ENCODE results near the gene CACFD1.

Gene CACFD1

DNA sequence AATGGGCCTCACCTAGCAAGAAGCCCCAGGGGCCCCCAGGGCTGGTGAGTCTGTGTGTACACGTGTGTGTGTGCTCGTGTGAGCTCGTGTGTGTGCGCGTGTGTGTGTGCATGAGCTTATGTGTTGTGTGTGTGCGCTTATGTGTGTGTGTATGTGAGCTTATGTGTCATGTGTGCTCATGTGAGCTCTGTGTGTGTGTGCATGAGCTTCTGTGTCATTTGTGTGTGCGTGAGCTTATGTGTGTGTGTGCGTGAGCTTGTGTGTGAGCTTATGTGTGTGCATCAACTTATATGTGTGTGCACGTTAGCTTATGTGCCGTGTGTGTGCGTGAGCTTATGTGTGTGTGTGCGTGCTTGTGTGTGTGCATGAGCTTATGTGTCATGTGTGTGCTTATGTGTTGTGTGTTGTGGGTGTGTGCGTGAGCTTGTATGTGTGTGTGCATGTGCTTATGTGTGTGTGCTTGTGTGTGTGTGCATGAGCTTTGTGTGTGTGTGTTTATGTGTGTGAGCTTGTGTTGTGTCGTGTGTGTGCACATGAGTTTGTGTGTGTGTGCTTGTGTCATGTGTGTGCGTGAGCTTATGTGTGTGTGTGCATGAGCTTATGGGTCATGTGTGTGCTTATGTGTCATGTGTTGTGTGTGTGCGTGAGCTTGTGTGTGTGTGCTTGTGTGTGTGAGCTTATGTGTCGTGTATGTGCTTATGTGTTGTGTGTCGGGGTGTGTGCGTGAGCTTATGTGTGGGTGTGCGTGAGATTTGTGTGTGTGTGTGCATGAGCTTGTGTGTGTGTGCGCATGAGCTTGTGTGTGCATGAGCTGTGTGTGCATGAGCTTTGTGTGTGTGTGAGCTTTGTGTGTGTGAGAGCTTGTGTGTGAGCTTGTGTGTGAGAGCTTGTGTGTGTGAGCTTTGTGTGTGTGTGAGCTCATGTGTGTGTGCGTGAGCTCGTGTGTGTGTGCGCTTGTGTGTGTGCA, 35.8 kb downstream of the CACFD1 start:
- DNase-seq (ENCODE audit: low read depth), result no peak
- H3K4me3 ChIP-seq (ENCODE audit: low read depth, low read length), result no peak overlapping the region
- no peak for TF ChIP-seq POLR2A (IDR thresholded peaks at IDR 0.05; ENCODE audit: extremely low read depth, insufficient read length)
- TF ChIP-seq MAX (IDR thresholded peaks at IDR 0.05; ENCODE audit: low read depth, low read length), result no peak
- TF ChIP-seq CTCF (IDR thresholded peaks at IDR 0.05; ENCODE audit: low read depth, low read length), result no peak
- no peak for TF ChIP-seq MYC (IDR thresholded peaks at IDR 0.05; ENCODE audit: low read depth, low read length)

GRCh38 chr9:133496861-133497842, 37.4 kb downstream of the CACFD1 start:
- no peak overlapping the region for H3K4me3 ChIP-seq (ENCODE audit: low read depth, low read length)
- TF ChIP-seq MAX (IDR thresholded peaks at IDR 0.05; ENCODE audit: low read depth, low read length) (no peak), CTCF (IDR thresholded peaks at IDR 0.05; ENCODE audit: low read depth, low read length) (no peak), MYC (IDR thresholded peaks at IDR 0.05; ENCODE audit: low read depth, low read length) (no peak), POLR2A (IDR thresholded peaks at IDR 0.05; ENCODE audit: extremely low read depth, insufficient read length) (no peak)
- no peak for DNase-seq (ENCODE audit: low read depth)

GRCh38 chr9:133499132-133499891, 39.5 kb downstream of the CACFD1 start:
- no peak for DNase-seq (ENCODE audit: low read depth)
- TF ChIP-seq POLR2A (IDR thresholded peaks at IDR 0.05; ENCODE audit: extremely low read depth, insufficient read length) (no peak), MAX (IDR thresholded peaks at IDR 0.05; ENCODE audit: low read depth, low read length) (no peak), CTCF (IDR thresholded peaks at IDR 0.05; ENCODE audit: low read depth, low read length) (no peak), MYC (IDR thresholded peaks at IDR 0.05; ENCODE audit: low read depth, low read length) (no peak)
- H3K4me3 ChIP-seq (ENCODE audit: low read depth, low read length), result no peak overlapping the region

DNA sequence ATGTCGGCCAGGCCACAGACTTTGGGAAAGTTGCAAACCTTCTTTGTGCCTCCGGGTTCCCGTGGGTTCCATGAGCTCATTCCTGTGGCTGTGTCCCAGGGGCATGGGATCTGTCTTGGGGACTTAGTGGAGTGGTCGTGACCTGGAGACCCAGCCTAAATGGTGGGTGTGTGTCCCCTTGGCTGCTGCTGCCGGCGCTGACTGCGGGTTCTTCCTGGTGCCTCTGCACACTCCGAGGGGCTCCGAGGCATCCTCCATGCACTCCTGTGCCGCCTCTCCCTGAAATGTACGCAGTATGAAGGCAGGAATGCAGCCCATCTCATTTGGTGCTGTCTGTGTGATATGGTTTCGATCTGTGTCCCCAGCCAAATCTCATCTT, 40.1 kb downstream of the CACFD1 start:
- DNase-seq (ENCODE audit: low read depth), result no peak
- no peak for TF ChIP-seq MYC (IDR thresholded peaks at IDR 0.05; ENCODE audit: low read depth, low read length)
- no peak for TF ChIP-seq CTCF (IDR thresholded peaks at IDR 0.05; ENCODE audit: low read depth, low read length)
- no peak for TF ChIP-seq POLR2A (IDR thresholded peaks at IDR 0.05; ENCODE audit: extremely low read depth, insufficient read length)
- H3K4me3 ChIP-seq (ENCODE audit: low read depth, low read length), result no peak overlapping the region

DNA sequence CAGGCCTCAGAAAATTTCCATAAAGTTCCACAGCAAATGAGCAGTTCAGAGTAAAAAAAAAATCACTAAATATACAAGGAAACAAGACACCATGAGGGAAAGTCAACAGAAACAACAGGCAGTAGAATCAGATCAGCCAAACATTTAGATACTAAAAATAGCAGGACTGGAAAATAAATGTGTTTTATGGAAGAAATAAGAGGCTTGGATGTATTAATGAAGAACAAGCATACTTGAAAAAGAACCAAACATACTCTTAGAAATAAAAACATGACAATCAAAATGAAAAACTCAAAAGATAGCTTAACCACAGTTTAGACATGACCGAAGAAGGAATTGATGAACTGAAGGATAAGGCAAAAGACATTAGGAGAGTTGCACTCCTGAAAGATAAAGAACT, 42.3 kb downstream of the CACFD1 start:
- no peak for TF ChIP-seq CTCF (IDR thresholded peaks at IDR 0.05; ENCODE audit: low read depth, low read length)
- TF ChIP-seq MYC (IDR thresholded peaks at IDR 0.05; ENCODE audit: low read depth, low read length), result no peak
- TF ChIP-seq POLR2A (IDR thresholded peaks at IDR 0.05; ENCODE audit: extremely low read depth, insufficient read length), result no peak
- TF ChIP-seq MAX (IDR thresholded peaks at IDR 0.05; ENCODE audit: low read depth, low read length), result no peak
- H3K4me3 ChIP-seq (ENCODE audit: low read depth, low read length), result no peak overlapping the region
- no peak for DNase-seq (ENCODE audit: low read depth)
